RPMI7951 (cell line): ENCODE results near the gene MACF1. TPM values are rescaled to one million over a fixed set of nuclear protein-coding genes. Genes with fewer than 3 reads are reported as not detected.
"Not testable (repeated sequence)": the region's sequence is repeated elsewhere in the genome, so short reads cannot be mapped to it uniquely, and the experiment has no call there.

Experiments
- DNase-seq: peaks from one replicate; pipeline ENCODE4 v3.0.0-alpha.2; 2012; ENCODE audit warnings: low read depth
- total RNA-seq: library from RNA; depleted of rRNA; stranded (reverse); fragments of >200 nt; shearing (Covaris generic); gene quantifications from 2 replicates; pipeline ENCODE4 v1.2.3, GENCODE V29; 2014

The MACF1 gene
- total RNA-seq, 1 experiment from 2014 or later, result 88.4 TPM

GRCh38 chr1:39514710-39515124, 310.2 kb downstream of the MACF1 start:
- DNase-seq, result peak; percentile 16

- DNase-seq, result not testable (repeated sequence)
Observed at GRCh38 chr1:39515131-39516086, 310.9 kb downstream of the MACF1 start.

- not testable (repeated sequence) for DNase-seq
Observed at GRCh38 chr1:39516841-39517240, 312.3 kb downstream of the MACF1 start.

- DNase-seq, result not testable (repeated sequence)
Observed at GRCh38 chr1:39517936-39518335, 313.4 kb downstream of the MACF1 start.

DNA sequence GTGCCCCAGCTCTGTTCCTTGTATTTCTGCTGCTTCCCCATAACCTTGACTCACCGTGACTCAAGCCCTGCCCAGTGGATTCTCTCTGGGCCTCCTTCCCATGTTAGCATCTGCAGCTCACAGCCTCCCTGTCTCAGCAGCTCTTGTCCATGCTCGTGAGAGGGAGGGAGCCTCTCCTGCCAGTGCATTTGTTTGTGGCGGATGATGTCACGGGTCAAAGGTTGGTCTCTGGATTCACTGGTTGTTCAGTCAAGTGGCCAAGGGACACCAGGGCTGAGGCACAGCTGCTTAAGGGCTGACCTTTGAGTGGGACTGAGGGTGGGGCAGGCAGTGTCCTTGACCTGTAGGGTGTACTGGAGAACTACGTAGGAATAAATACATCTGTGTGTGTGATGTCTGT, 314.9 kb downstream of the MACF1 start:
- not testable (repeated sequence) for DNase-seq

DNA sequence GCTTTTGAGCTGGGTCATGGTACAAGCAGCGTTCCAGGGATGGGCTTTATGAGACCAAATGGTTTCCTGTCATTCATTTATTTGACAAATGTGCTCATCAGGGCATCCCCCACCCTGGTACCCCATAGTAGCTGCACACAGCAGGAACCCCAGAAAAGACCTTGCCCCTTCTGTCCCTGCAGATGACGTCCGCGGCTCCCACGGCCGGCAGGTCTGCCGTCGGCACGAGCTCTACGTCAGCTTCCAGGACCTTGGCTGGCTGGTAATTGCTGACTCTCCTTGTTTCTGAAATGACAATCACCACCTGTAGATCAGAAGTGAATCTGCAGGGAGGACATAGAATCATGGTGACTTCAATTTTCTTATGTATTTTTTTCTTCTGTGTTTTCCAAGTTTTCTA, 317.7 kb downstream of the MACF1 start:
- DNase-seq, result not testable (repeated sequence)

- DNase-seq, result no peak
Observed at GRCh38 chr1:39522661-39523567, 318.4 kb downstream of the MACF1 start.

- DNase-seq, result no peak
Observed at GRCh38 chr1:39524171-39524570, 319.7 kb downstream of the MACF1 start.

DNA sequence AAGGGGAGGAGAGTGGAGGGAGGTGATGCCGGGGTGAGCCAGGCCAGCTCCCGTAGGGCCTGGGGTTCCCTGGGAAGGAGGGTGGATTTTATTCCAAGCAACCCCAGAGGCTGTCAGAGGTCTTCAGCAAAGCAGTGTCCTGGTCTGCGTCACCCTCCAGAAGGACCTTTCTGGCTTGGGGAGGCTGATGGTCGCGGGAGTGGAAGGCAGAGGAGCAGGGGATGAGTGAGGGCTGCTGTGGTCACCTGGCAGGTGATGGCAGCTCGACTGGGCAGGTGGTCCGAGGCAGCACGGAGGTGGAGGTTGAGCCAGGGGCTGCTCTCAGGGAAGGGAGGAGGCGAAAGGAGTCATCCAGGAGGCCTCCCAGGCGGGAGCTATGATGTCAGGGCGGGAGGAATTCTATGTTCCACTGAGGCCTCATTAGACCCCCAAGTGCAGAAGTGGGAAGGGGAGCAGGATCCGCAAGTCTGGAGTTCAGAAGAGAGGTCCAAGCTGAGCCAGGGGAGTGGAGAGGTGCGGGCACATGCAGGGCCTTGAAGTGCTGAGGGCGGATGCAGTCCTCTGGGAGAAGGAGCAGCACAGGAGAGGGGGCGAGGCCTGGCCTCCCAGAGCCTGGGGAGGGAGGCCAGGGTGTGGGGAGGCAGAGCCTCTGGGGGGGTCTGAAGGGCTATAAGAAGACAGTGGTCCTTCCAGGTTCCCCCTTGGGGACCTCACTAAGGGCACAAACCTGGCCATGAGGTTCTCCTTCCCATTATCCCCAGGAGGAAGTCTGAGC, 320.3 kb downstream of the MACF1 start:
- no peak for DNase-seq

DNA sequence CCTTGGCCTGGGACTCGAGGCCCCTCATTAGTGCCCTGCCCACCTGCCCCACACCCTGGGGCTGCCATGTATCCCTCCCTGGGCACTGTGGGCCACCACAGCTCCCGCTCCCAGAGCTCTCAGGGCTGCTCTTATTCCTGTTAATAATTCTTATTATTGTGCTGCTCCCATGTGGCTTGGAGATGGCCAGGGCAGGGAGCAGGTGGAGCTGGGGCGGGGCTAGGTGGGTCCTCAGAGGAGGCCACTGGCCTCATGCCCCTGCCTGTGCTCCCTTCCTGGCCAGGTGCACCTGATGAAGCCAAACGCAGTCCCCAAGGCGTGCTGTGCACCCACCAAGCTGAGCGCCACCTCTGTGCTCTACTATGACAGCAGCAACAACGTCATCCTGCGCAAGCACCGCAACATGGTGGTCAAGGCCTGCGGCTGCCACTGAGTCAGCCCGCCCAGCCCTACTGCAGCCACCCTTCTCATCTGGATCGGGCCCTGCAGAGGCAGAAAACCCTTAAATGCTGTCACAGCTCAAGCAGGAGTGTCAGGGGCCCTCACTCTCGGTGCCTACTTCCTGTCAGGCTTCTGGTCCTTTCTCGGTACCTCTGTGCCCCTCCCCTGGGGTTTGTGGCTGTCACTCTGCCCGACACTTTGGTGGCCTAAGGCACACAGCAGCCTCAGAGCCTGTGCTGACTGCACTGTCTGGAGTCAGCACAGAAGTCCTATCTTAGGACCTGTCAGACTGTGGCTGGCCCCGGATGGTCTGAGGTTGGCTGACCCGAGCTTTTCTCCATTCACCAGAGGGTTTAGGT, 321.1 kb downstream of the MACF1 start:
- peak; percentile 37 for DNase-seq

DNA sequence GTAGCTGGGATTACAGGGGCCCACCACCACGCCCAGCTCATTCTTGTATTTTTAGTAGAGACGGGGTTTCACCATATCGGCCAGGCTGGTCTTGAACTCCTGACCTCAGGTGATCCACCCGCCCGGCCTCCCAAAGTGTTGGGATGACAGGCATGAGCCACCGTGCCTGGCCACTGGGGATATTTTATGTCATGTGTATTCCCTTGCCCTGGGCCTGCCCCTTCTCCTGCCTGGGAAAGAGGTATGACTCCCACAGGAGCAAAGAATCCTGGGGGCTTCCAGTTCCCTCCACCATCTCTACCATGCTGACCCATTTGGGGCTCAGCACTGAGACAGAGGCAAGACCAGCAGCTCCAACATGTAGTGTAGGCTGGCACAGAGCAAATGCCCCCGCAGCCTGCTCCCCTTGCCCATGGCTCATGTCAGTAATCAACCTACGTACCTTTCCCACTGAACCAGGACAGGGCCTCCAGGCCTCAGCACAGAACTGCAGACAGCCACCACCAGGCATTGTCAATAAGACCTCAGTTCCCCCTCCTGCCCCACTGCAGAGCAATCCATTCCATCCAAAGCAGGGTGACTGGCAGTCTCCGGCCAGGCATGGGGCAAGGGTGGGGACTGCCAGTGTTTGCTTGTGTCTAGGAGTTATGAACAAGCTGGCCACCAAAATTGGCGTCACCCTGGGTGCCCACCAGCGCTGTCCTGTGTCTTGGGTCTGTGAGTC, 322.1 kb downstream of the MACF1 start:
- no peak for DNase-seq

DNA sequence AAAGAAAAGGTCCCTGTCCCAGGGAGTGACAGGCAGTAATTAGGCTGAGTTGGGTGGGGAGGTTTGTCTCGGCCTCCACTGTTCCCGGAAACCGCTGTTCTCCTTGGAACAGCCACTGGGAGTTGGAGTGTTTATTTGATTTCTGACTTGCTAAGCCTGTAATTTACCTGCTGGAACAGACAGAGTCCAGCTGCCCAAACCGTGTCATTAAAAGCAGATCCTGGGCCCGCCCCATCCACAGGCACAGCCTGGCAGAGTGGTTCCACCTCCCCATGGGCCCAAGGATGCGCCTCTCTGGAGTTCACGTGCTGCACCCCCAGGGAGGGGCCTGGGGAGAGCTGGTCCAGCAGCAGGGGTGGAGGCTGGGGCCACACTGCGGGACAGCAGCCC, 322.7 kb downstream of the MACF1 start:
- not testable (repeated sequence) for DNase-seq

- no peak for DNase-seq
Observed at GRCh38 chr1:39528082-39528481, 323.6 kb downstream of the MACF1 start.

DNA sequence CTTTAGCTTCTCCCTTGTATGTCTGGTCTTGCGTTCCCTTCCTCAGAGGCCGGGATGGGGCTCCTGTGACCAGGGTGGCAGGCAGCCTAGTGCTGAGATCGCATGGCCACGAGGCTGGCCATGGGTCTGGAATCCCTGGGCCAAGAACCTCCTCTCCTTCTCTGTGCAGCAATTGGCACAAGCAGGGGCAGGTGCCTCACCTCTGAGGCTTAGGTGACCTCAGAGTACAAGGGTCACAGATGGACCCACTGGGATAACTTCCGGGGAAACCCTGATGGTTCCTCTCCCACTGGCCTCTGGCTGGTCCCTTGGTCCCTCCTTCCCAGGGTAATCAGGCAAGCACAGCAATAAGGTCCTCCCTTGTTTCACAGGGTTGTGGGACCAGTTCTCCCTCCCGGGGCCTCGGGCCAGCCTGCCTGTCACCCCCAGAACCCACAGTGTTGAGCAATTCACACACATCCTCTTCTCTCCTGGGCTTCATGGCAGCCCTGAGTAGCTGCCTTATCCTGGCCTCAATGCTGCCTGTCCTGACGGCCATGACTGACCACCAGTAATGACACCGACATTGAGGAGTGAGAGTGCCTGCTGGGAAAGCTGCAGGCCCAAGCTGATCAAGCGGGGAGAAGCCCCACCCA, 325.5 kb downstream of the MACF1 start:
- no peak for DNase-seq

DNA sequence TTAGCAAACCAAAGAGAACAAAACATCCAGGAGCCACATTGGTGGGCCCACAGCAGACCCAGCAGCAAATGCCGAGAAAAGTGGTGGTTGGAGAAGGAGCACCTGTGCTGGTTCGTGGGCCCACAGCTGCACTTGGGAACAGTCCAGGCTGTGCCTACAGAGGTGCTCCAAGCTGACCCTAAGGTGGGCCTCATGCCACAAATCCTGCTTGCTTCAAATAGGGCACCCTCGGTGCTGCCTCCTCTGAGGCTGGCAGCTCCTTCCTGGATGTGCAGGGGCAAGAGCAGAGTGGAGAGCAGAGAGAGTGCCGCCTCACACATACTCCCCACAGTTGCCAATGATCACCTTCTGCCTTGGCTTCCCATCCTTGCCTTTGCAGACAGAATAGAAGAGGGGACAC, 327.0 kb downstream of the MACF1 start:
- DNase-seq, result no peak

GRCh38 chr1:39533442-39533841, 328.9 kb downstream of the MACF1 start:
- DNase-seq, result no peak
